HUES48 (cell line): Measurements from ENCODE around the gene MAST3.

Source experiments
- H3K27ac ChIP-seq: one replicate; pipeline ENCODE4 v1.7.0; 2013; ENCODE audit warnings: low read depth, low read length, inconsistent platforms
- H3K27me3 ChIP-seq: 2 replicates; pipeline ENCODE4 v1.6.1; 2013; ENCODE audit warnings: mild to moderate bottlenecking, low read length; ENCODE audit not compliant: control insufficient read depth, insufficient read depth
- H3K36me3 ChIP-seq: 2 replicates; pipeline ENCODE4 v1.6.1; 2013; ENCODE audit warnings: low read length; ENCODE audit not compliant: control insufficient read depth, insufficient read depth
- H3K4me1 ChIP-seq: 2 replicates; pipeline ENCODE4 v1.6.1; 2013; ENCODE audit warnings: mild to moderate bottlenecking, low read length; ENCODE audit not compliant: control insufficient read depth, insufficient read depth
- H3K4me3 ChIP-seq: 2 replicates; pipeline ENCODE4 v1.5.1; 2013; ENCODE audit warnings: mild to moderate bottlenecking, low read depth, low read length
- H3K9ac ChIP-seq: 2 replicates; pipeline ENCODE4 v1.6.1; 2013; ENCODE audit warnings: mild to moderate bottlenecking, low read depth, low read length, moderate library complexity
- H3K9me3 ChIP-seq: 2 replicates; pipeline ENCODE4 v1.6.1; 2013; ENCODE audit warnings: low read length; ENCODE audit not compliant: control insufficient read depth, insufficient read depth

Gene MAST3

DNA sequence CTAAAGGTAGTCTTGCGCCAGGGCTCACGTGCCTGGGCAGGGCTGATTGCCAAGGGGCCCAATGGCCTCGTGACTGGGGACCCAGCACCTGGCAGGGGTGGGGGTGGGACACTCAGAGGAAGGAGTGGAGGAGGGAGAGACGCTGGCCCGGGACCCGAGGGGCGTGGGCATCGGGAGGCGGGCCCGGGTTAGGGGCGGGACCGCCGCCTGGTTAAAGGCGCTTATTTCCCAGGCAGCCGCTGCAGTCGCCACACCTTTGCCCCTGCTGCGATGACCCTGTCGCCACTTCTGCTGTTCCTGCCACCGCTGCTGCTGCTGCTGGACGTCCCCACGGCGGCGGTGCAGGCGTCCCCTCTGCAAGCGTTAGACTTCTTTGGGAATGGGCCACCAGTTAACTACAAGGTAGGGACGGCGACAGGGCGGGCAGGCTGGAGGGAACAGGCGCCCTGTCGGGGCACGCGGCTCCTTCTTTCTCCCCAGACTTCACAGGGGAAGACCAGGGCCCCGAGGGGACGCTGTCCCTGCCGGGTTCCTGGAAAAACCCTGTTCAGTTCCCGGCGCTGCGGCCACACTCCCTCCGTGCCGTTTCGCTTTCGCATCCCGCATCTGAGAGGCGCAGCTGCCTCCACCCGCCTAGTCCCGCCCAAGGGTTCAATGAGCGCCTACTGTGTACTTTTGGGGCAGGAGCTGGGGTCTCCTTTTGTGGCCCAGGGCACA lies 76.2 kb downstream of the MAST3 start, which contains the start of gene IFI30:
IFI30 (plus strand) TSS at position 242 of the 717 bp plus-strand sequence; CDS start at position 271, 29 bp downstream.
- Histone ChIP-seq H3K4me3 (peak within 1 kb of the TSS; percentile 70), H3K9ac (no peak within 1 kb of the TSS), H3K4me1 (no peaks in the 10 kb centered on the region; the same call in 1 of the 2 replicates), H3K36me3 (peaks cover 12% of the 10 kb centered on the region), H3K9me3 (no peaks in the 10 kb centered on the region), H3K27me3 (peaks cover 17% of the 10 kb centered on the region), H3K27ac (no peak within 1 kb of the TSS)

DNA sequence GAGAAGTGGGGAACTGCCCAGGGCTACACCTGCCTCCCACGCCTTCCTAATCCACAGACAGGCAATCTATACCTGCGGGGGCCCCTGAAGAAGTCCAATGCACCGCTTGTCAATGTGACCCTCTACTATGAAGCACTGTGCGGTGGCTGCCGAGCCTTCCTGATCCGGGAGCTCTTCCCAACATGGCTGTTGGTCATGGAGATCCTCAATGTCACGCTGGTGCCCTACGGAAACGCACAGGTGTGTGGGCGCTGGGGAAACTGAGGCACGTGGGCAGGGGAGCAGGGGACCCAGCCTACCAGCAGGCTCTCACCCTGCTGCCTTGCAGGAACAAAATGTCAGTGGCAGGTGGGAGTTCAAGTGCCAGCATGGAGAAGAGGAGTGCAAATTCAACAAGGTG lies 77.4 kb downstream of the MAST3 start:
- Histone ChIP-seq H3K4me1 (no peaks in the 10 kb centered on the region; the same call in 1 of the 2 replicates), H3K36me3 (peaks cover 4% of the 10 kb centered on the region; the same call in 1 of the 2 replicates), H3K27me3 (peaks cover 17% of the 10 kb centered on the region), H3K4me3 (no peak overlapping the region), H3K9me3 (no peaks in the 10 kb centered on the region), H3K27ac (no peak overlapping the region), H3K9ac (no peak overlapping the region)

DNA sequence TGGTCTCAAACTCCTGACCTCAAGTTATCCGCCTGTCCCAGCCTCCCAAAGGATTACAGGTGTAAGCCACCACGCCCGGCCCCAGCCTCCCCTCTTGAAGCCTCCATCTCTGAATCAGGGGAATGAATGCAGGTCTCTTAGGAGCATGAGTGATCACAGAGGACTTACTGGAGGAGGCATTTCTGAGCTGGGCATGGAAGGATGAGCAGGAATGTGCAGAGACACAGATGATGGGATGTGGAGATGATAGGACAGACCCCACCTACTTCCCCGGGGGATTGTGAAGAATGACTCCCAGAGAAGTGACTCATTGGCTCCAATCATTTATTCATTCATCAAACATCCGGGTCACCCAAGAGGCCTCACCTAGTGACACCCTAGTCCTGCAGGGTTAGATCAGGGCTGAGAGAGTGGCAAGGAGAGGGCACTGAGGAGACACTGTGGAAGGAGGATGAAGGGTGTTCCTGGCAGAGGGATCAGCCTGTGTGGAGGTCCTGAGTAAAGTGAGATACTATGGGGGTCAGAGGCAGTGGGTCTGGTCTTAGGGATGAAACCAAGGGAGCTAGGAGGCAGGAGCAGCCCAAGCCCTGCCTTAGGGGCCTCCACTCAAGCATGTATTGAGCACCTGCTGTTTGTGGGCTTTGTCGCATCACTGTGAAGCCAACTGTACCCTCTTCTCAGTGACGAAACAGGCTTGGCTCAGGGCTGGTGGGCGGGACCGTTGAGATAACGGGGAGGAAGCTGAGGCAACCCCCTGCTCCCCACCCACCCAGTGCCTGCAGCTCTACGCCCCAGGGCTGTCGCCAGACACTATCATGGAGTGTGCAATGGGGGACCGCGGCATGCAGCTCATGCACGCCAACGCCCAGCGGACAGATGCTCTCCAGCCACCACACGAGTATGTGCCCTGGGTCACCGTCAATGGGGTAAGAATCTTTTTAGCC lies 79.1 kb downstream of the MAST3 start:
- no peaks in the 10 kb centered on the region for H3K9me3 ChIP-seq
- H3K4me1 ChIP-seq: no peaks in the 10 kb centered on the region; the same call in 1 of the 2 replicates
- no peak overlapping the region for H3K4me3 ChIP-seq
- H3K27ac ChIP-seq: no peak overlapping the region
- H3K27me3 ChIP-seq: peaks cover 17% of the 10 kb centered on the region
- H3K36me3 ChIP-seq: no peaks in the 10 kb centered on the region
- H3K9ac ChIP-seq: no peak overlapping the region

DNA sequence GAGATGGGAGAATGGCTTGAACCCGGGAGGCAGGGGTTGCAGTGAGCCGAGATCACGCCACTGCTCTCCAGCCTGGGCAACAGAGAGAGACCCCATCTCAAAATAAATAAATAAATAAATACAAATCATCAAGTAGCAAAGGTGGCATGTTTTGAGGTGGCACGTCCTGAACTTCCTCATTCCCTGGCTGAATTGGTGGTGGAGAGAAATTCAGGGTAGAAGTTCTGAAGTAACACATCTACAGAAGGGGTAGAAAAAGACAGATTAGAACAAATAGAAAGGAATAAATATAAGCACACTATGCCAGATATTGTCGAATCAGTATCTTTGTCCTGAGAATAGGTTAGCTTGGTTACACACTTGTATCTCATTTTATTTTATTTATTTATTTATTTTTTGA lies 82.4 kb downstream of the MAST3 start:
- H3K27ac ChIP-seq: no peak overlapping the region
- no peak overlapping the region for H3K9ac ChIP-seq
- H3K36me3 ChIP-seq: no peaks in the 10 kb centered on the region
- H3K9me3 ChIP-seq: no peaks in the 10 kb centered on the region
- peaks cover 4% of the 10 kb centered on the region for H3K27me3 ChIP-seq
- H3K4me1 ChIP-seq: no peaks in the 10 kb centered on the region
- H3K4me3 ChIP-seq: no peak overlapping the region

DNA sequence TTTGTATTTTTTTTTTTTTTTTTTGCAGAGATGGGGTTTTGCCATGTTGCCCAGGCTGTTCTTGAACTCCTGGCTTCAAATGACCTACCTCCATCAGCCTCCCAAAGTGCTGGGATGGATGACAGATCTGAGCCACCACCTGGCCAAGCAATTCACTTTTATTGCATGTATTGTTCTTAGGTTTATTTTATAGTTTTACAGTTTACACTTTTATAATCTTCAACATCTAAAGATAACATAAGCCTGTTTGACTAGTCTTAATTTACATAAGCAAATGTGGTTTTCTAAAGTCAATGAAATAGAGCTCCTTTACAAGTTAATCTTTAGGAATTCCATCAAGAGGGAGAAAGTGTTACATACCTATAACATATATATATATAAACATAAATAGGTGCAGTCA lies 86.0 kb downstream of the MAST3 start:
- H3K27ac ChIP-seq: no peak overlapping the region
- H3K4me1 ChIP-seq: no peaks in the 10 kb centered on the region
- H3K36me3 ChIP-seq: no peaks in the 10 kb centered on the region
- no peak overlapping the region for H3K9ac ChIP-seq
- H3K4me3 ChIP-seq: no peak overlapping the region
- H3K9me3 ChIP-seq: no peaks in the 10 kb centered on the region
- H3K27me3 ChIP-seq: no peaks in the 10 kb centered on the region

DNA sequence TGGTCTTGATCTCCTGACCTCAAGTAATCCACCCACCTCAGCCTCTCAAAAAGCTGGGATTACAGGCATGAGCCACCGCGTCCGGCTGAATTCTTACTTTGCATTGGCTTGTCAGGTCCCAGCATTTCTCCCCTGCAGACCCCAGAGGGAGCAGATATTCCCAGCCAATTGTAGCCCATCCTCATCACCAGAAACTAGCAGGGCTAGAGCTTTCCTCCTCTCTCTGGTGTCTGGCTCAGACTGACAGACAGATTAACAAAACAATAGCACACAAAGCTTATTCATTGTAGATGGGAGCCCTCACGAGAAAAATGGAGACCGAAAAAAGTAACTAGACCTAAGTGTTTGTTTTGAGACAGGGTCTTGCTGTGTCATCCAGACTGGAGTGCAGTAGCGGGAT lies 88.0 kb downstream of the MAST3 start:
- Histone ChIP-seq H3K9ac (no peak overlapping the region), H3K4me3 (no peak overlapping the region), H3K9me3 (no peaks in the 10 kb centered on the region), H3K36me3 (no peaks in the 10 kb centered on the region), H3K4me1 (no peaks in the 10 kb centered on the region), H3K27me3 (no peaks in the 10 kb centered on the region), H3K27ac (peak overlapping the region; percentile 39)

DNA sequence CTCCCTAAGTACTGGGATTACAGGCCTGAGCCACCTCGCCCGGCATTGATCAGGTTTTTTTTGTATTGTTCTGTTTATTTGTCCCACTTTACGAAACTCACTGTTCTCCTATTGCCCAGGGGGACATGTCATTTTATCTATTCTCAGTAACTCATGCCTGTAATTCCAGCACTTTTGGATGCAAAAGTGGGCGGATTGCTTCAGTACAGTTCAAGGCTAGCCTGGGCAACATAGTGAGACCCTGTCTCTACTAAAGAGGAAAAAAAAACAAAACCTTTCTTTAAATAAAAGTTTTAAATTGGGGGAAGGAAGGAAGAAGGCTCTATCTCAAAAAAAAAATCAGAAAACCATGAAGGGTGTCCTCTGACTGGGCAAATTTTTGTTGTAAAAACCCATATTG lies 92.7 kb downstream of the MAST3 start:
- Histone ChIP-seq H3K9me3 (no peaks in the 10 kb centered on the region), H3K9ac (no peak overlapping the region), H3K27me3 (no peaks in the 10 kb centered on the region), H3K4me3 (no peak overlapping the region), H3K27ac (no peak overlapping the region), H3K4me1 (peaks cover 10% of the 10 kb centered on the region; the same call in 1 of the 2 replicates), H3K36me3 (no peaks in the 10 kb centered on the region)

DNA sequence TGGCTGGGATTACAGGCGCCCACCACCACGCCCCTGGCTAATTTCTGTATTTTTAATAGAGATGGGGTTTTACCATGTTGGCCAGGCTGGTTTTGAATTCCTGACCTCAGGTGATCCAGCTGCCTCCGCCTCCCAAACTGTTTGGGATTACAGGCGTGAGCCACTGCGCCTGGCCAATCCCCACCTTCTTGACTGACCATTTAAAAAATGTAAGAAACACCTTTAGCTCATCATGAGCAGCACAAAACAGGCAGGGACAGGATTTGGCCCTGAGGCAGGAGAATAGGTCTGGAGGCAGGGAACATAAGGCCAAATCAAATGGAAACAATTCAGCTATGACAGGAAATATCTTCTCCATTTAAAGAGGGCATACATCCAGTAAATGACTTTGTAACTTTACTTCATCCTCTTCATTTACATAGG lies 94.1 kb downstream of the MAST3 start:
- no peaks in the 10 kb centered on the region for H3K9me3 ChIP-seq
- no peak overlapping the region for H3K4me3 ChIP-seq
- H3K9ac ChIP-seq: no peak overlapping the region
- H3K27me3 ChIP-seq: no peaks in the 10 kb centered on the region
- no peak overlapping the region for H3K27ac ChIP-seq
- peaks cover 10% of the 10 kb centered on the region; the same call in 1 of the 2 replicates for H3K4me1 ChIP-seq
- peaks cover 11% of the 10 kb centered on the region for H3K36me3 ChIP-seq

DNA sequence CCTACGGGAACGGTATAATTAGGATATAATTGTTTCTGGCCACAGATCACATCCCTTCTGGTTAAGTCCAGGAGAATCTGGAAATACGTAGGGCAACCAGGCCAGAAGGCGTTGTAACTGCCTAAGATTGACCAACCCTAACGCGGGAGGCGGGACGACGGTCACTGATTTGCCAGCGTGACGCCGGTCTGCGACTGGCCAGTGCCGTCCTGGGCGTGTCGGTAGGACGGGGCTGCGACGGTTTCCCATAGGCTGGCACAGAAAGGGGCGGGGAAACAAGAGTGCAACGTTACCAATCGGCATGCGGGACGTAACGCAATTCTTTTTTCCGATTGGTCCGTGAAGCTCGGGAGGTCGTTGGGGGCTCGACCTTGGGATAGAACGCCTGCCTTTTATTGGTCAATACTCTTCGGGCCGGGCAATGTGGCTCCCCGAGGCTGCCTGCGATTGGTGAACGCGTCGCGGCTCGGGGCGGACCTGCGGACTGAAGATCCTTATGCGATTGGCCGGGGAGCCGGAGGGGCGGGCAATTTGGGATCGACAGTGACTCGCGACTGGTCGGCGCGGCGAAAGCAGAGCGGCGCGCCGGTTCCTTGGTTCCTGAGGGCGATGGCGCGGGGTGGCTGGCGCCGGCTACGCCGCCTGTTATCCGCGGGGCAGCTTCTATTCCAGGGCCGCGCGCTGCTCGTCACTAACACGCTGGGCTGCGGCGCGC lies 95.3 kb downstream of the MAST3 start, which contains the start of gene MPV17L2:
MPV17L2 (plus strand) TSS at position 546 of the 715 bp plus-strand sequence; CDS start at position 610, 64 bp downstream.
- peaks cover 10% of the 10 kb centered on the region; the same call in 1 of the 2 replicates for H3K4me1 ChIP-seq
- H3K4me3 ChIP-seq: peak within 1 kb of the TSS; percentile 83
- H3K36me3 ChIP-seq: peaks cover 18% of the 10 kb centered on the region
- peak within 1 kb of the TSS; percentile 54; the same call in 1 of the 2 replicates for H3K9ac ChIP-seq
- peak within 1 kb of the TSS; percentile 76 for H3K27ac ChIP-seq
- no peaks in the 10 kb centered on the region for H3K9me3 ChIP-seq
- H3K27me3 ChIP-seq: no peaks in the 10 kb centered on the region

DNA sequence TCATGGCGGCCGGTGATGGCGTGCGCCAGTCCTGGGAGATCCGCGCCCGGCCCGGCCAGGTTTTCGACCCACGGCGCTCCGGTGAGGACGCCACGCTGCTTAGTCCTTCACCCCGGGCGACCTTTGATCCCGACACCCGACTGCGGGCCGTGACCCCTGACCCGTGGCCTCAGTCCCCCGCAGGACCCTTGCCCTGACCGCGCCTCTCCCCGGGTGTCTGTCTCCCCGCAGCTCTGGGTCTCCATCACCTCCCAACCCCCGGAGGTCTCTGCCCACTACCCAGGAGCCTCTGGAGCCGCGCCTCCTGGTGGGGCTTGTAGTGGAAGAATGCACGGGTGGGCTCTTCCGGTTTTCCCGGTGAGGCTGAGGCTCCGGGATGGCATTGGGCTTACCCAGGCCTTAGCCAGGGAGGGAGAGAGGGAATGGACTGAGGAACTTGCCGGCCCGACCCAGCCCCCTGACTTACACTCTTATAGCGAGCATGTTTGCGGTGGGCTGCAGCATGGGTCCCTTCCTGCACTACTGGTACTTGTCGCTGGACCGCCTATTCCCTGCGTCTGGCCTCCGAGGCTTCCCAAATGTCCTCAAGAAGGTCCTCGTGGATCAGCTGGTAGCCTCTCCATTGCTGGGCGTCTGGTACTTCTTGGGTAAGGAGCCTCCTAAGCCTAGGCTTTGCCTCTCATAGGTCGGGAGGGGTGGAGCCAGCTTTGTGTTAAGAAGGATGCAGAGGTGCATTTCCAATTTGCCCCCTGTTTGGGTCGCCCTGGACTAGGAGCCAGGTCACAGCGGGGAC lies 96.0 kb downstream of the MAST3 start:
- peaks cover 10% of the 10 kb centered on the region; the same call in 1 of the 2 replicates for H3K4me1 ChIP-seq
- H3K27ac ChIP-seq: peak overlapping the region; percentile 76
- H3K36me3 ChIP-seq: peaks cover 25% of the 10 kb centered on the region
- H3K27me3 ChIP-seq: no peaks in the 10 kb centered on the region
- H3K9ac ChIP-seq: peak overlapping the region; percentile 54; the same call in 1 of the 2 replicates
- peak overlapping the region; percentile 83 for H3K4me3 ChIP-seq
- H3K9me3 ChIP-seq: no peaks in the 10 kb centered on the region
